ENCODE measurements around the gene POLR2M. TPM values are rescaled to one million over a fixed set of nuclear protein-coding genes. Genes with fewer than 3 reads are reported as not detected.

Gene POLR2M
- total RNA-seq, 4 donors from 2014 or later, result 40.3 to 145 (median 79.5) TPM

- TF ChIP-seq POLR2A (IDR thresholded peaks at IDR 0.05) (no peak), CTCF (IDR thresholded peaks at IDR 0.05 in 4 of 5, conservative IDR thresholded peaks at IDR 0.05 in 1 of 5) (no peak)
- Histone ChIP-seq H3K36me3 (no peaks in the 10 kb centered on the region), H3K27ac (no peak overlapping the region), H3K27me3 (no peaks in the 10 kb centered on the region), H3K4me1 (peaks cover 3 to 4% of the 10 kb centered on the region in 2 donors), H3K4me3 (no peak overlapping the region), H3K9me3 (no peaks in the 10 kb centered on the region)
- intact Hi-C loops (cut with DNase I; ENCODE audit: low total_unique reads) (no loop called here), in situ Hi-C loops (cut with MboI; ENCODE audit: low sequenced_read_pairs in 4 of 4) (loop anchor here in 1 of 4 donors (25.0 kb wide), 1 partner anchor 334 kb away; the partner anchor contains the start of gene ALDH1A2)
- no peak for DNase-seq
- no peak for ATAC-seq
Observed at GRCh38 chr15:57728436-57728835, 21.9 kb downstream of the POLR2M start.

GRCh38 chr15:57730876-57731275 is 24.4 kb downstream of the POLR2M start:
- no peak for ATAC-seq
- Histone ChIP-seq H3K4me3 (no peak overlapping the region), H3K36me3 (no peaks in the 10 kb centered on the region), H3K27ac (no peak overlapping the region), H3K4me1 (peaks cover 3 to 4% of the 10 kb centered on the region in 2 donors), H3K9me3 (no peaks in the 10 kb centered on the region), H3K27me3 (no peaks in the 10 kb centered on the region)
- intact Hi-C loops (cut with DNase I; ENCODE audit: low total_unique reads), result no loop called here
- DNase-seq, result no peak
- in situ Hi-C loops (cut with MboI; ENCODE audit: low sequenced_read_pairs in 4 of 4), result loop anchor here in 1 of 4 donors (5.0 to 25.0 kb wide), 2 partner anchors 131 to 331 kb away; partner anchors contain the start of gene ALDH1A2
- no peak for TF ChIP-seq POLR2A (IDR thresholded peaks at IDR 0.05)
- no peak for TF ChIP-seq CTCF (IDR thresholded peaks at IDR 0.05 in 4 of 5, conservative IDR thresholded peaks at IDR 0.05 in 1 of 5)

GRCh38 chr15:57731530-57732103 is 25.1 kb downstream of the POLR2M start:
- intact Hi-C loops (cut with DNase I; ENCODE audit: low total_unique reads) (no loop called here), in situ Hi-C loops (cut with MboI; ENCODE audit: low sequenced_read_pairs in 4 of 4) (loop anchor here in 1 of 4 donors (5.0 to 25.0 kb wide), 2 partner anchors 131 to 331 kb away; partner anchors contain the start of gene ALDH1A2)
- H3K4me3 ChIP-seq, result no peak overlapping the region
- H3K4me1 ChIP-seq, result peaks cover 3 to 4% of the 10 kb centered on the region in 2 donors
- DNase-seq (no peak), ATAC-seq (no peak)
- H3K27ac ChIP-seq, result no peak overlapping the region
- no peaks in the 10 kb centered on the region for H3K36me3 ChIP-seq
- TF ChIP-seq POLR2A (IDR thresholded peaks at IDR 0.05) (no peak), CTCF (IDR thresholded peaks at IDR 0.05 in 4 of 5, conservative IDR thresholded peaks at IDR 0.05 in 1 of 5) (no peak)
- H3K9me3 ChIP-seq, result no peaks in the 10 kb centered on the region
- H3K27me3 ChIP-seq, result no peaks in the 10 kb centered on the region

DNA sequence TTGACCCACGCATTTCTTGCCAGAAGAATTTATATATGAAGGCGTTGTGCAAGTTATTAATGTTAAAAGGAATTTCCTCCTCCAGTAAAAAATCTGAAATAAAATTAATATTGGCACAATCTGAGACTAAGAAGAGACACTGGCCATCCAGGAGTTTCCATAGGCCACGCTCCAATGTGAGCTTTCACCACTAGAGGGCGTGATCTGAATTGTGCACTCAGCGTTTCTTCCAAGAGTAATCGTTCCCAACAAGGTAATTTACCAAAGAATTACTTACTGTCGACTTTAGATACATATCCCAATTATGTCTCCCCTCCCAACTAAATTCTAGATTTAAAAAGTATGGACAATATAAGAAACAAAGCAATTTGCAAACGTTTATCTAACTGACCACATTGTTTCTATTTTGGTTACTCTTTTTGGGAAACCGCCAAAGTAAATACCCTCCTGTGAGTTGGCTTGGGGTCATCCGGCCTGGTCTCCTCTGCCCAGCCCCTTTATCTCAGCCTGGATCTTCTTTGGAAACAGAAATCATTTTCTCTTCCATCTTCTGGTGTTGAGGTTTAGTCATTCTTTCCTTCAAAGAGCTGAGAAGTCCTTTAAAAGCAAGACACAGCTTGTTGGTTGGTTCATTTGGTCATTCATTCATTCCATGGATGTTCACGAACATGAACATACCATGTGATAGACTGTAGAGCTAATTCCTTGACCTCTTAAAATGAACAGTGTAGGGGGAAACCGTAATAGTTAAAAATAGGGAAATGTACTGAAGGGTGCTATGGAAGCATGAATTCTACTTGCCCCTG is 26.2 kb downstream of the POLR2M start:
- Histone ChIP-seq H3K9me3 (no peaks in the 10 kb centered on the region), H3K27ac (no peak overlapping the region), H3K4me1 (peaks cover 3 to 4% of the 10 kb centered on the region in 2 donors), H3K36me3 (no peaks in the 10 kb centered on the region), H3K27me3 (no peaks in the 10 kb centered on the region), H3K4me3 (no peak overlapping the region)
- in situ Hi-C loops (cut with MboI; ENCODE audit: low sequenced_read_pairs in 4 of 4), result loop anchor here in 1 of 4 donors (5.0 to 25.0 kb wide), 2 partner anchors 130 to 330 kb away; partner anchors contain the start of gene ALDH1A2
- ATAC-seq (peak in 1 of 2 donors; percentile 42), DNase-seq (peak in 1 of 2 donors; percentile 21)
- intact Hi-C loops (cut with DNase I; ENCODE audit: low total_unique reads), result no loop called here
- peak; percentile 58 to 87 (median 65) for TF ChIP-seq CTCF (IDR thresholded peaks at IDR 0.05 in 4 of 5, conservative IDR thresholded peaks at IDR 0.05 in 1 of 5)
- no peak for TF ChIP-seq POLR2A (IDR thresholded peaks at IDR 0.05)
